ENCODE data around the gene TIPIN.
A peak's percentile ranks its signal among the peaks of the same experiment; 100 is the strongest.
"Not testable (repeated sequence)": the region's sequence is repeated elsewhere in the genome, so short reads cannot be mapped to it uniquely, and the experiment has no call there.

The TIPIN gene

GRCh38 chr15:66356359-66357236 is at the start of gene TIPIN:
TSS of gene TIPIN (minus strand) at chr15:66356685. CDS start at chr15:66352947, 3,738 bp downstream.
- peak; percentile 99 for DNase-seq

GRCh38 chr15:66405615-66406014 is 49.1 kb upstream of the TIPIN start:
- no peak for DNase-seq

- DNase-seq, result no peak
Measured at GRCh38 chr15:66405007-66405406, 48.5 kb upstream of the TIPIN start.

GRCh38 chr15:66404532-66404931 is 48.0 kb upstream of the TIPIN start:
- DNase-seq, result no peak

- DNase-seq, result no peak
Measured at GRCh38 chr15:66404122-66404521, 47.6 kb upstream of the TIPIN start.

GRCh38 chr15:66403323-66403722 is 46.8 kb upstream of the TIPIN start:
- DNase-seq, result no peak

- no peak for DNase-seq
Measured at GRCh38 chr15:66402761-66403284, 46.3 kb upstream of the TIPIN start.

GRCh38 chr15:66401130-66402021 is 44.9 kb upstream of the TIPIN start:
- DNase-seq, result peak; percentile 26

GRCh38 chr15:66400351-66400774 is 43.9 kb upstream of the TIPIN start:
- peak; percentile 12 for DNase-seq

- DNase-seq, result no peak
Measured at GRCh38 chr15:66399276-66399675, 42.8 kb upstream of the TIPIN start.

- no peak for DNase-seq
Measured at GRCh38 chr15:66394915-66395314, 38.4 kb upstream of the TIPIN start.

- DNase-seq, result no peak
Measured at GRCh38 chr15:66394472-66394871, 38.0 kb upstream of the TIPIN start.

- not testable (repeated sequence) for DNase-seq
Measured at GRCh38 chr15:66393037-66393436, 36.6 kb upstream of the TIPIN start.

- DNase-seq, result peak; percentile 77
Measured at GRCh38 chr15:66390678-66391077, 34.2 kb upstream of the TIPIN start.

- peak; percentile 71 for DNase-seq
Measured at GRCh38 chr15:66389859-66390381, 33.4 kb upstream of the TIPIN start.

GRCh38 chr15:66389098-66389858 is 32.8 kb upstream of the TIPIN start:
- DNase-seq, result peak; percentile 54

- DNase-seq, result peak; percentile 36
Measured at GRCh38 chr15:66388576-66388975, 32.1 kb upstream of the TIPIN start.

GRCh38 chr15:66388043-66388363 is 31.5 kb upstream of the TIPIN start:
- DNase-seq, result no peak

- DNase-seq, result peak; percentile 78
Measured at GRCh38 chr15:66387163-66388042, 30.9 kb upstream of the TIPIN start.

- DNase-seq, result peak; percentile 99
Measured at GRCh38 chr15:66386204-66387123, 30.0 kb upstream of the TIPIN start, which contains the start of gene MAP2K1. TSS of gene MAP2K1 (plus strand) at chr15:66386912. CDS start at chr15:66387348, 436 bp downstream.
